Kidney epithelial cell (primary cell): ENCODE results near the gene ENAH. TPM values are rescaled to one million over a fixed set of nuclear protein-coding genes. Genes with fewer than 3 reads are reported as not detected.
A peak's percentile ranks its signal among the peaks of the same experiment; 100 is the strongest.

Source experiments
- DNase-seq: peaks from one replicate; pipeline ENCODE4 v3.0.0-alpha.2; 2010; ENCODE audit warnings: low read depth
- H3K27me3 ChIP-seq: 2 replicates; pipeline ENCODE4 v1.6.0; 2011; ENCODE audit warnings: low read length; ENCODE audit not compliant: control insufficient read depth, insufficient read depth
- H3K36me3 ChIP-seq: 2 replicates; pipeline ENCODE4 v1.5.1; 2011; ENCODE audit warnings: low read length; ENCODE audit not compliant: control insufficient read depth, insufficient read depth
- H3K4me3 ChIP-seq: 2 replicates; pipeline ENCODE4 v1.5.1; 2011; ENCODE audit warnings: low read depth, mild to moderate bottlenecking, control low read depth, low read length
- total RNA-seq: library from RNA; depleted of rRNA; stranded (reverse); fragments of >200 nt; gene quantifications from 2 replicates; pipeline ENCODE4 v1.2.3, GENCODE V29; 2015
- TF ChIP-seq, protein P1 (sequence below): IDR thresholded peaks from 2 replicates; pipeline ENCODE4 v1.5.1; 2011; ENCODE audit warnings: mild to moderate bottlenecking, moderate library complexity, low read length, control low read depth, inconsistent platforms; ENCODE audit not compliant: insufficient read depth, poor library complexity, severe bottlenecking

Gene ENAH
- total RNA-seq, 1 donor from 2014 or later: 95.8 TPM

DNA sequence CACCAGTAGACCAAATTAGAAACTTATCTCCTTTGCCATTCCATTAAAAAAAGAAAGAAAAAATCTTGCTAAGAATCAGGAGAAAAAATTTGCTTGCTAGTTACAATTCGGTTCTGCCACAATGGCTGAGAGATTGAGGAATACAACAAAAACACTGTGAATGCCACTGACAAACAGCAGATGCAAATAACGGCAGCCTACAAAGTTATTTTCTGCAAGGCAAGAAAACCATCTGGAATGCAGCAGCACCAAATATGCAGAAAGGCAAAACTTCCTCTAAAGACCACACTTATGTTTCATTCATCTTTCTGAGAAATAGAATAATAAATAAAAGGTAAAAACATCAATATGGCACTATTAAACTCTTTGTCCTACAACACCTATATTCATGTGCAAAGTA is 75.7 kb downstream of the ENAH start:
- no peak for DNase-seq
- H3K36me3 ChIP-seq: no peaks in the 10 kb centered on the region
- H3K27me3 ChIP-seq: no peaks in the 10 kb centered on the region
- TF ChIP-seq, protein P1, sequence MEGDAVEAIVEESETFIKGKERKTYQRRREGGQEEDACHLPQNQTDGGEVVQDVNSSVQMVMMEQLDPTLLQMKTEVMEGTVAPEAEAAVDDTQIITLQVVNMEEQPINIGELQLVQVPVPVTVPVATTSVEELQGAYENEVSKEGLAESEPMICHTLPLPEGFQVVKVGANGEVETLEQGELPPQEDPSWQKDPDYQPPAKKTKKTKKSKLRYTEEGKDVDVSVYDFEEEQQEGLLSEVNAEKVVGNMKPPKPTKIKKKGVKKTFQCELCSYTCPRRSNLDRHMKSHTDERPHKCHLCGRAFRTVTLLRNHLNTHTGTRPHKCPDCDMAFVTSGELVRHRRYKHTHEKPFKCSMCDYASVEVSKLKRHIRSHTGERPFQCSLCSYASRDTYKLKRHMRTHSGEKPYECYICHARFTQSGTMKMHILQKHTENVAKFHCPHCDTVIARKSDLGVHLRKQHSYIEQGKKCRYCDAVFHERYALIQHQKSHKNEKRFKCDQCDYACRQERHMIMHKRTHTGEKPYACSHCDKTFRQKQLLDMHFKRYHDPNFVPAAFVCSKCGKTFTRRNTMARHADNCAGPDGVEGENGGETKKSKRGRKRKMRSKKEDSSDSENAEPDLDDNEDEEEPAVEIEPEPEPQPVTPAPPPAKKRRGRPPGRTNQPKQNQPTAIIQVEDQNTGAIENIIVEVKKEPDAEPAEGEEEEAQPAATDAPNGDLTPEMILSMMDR: no peak
- no peak overlapping the region for H3K4me3 ChIP-seq

DNA sequence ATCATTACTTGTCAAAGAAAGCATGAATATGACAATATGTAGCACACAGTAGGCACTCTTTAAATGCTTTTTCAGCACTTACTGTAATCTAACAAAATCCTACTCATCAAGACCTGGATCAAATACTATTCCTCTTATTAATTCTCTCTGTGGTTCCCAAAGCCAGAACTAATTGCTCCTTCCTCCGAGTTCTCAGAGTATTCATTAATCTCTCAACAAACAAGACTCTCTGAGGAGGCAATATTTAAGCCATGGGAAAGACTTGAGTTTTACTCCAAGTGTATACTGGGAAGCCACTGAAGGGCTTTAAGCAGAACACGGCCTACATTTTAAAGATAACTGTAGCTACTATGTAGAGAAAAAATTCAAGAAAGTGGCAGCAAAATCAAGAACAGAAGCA is 79.7 kb downstream of the ENAH start:
- DNase-seq: no peak
- H3K36me3 ChIP-seq: no peaks in the 10 kb centered on the region
- TF ChIP-seq, protein P1: no peak
- H3K4me3 ChIP-seq: no peak overlapping the region
- H3K27me3 ChIP-seq: no peaks in the 10 kb centered on the region

DNA sequence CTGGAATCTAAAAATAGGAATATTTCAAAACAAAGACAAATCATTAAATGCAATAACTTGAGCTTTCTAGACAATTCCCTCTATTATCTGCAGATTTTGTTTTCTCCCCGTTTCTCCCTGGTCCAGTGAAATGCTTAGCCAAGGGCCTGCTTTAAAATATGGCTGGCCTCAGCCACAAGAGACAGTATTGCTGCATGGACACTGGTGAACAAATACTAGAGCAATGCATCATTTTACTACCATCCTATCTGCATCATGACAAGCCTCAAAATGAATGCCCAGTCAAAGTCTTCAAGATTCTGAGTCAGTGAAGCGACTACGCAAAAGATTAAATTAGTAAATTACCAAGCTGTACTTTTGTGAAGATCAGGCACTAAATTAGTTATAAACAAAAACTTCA is 80.5 kb downstream of the ENAH start:
- Histone ChIP-seq H3K4me3 (no peak overlapping the region), H3K27me3 (no peaks in the 10 kb centered on the region), H3K36me3 (no peaks in the 10 kb centered on the region)
- no peak for DNase-seq
- TF ChIP-seq, protein P1: peak; percentile 32

DNA sequence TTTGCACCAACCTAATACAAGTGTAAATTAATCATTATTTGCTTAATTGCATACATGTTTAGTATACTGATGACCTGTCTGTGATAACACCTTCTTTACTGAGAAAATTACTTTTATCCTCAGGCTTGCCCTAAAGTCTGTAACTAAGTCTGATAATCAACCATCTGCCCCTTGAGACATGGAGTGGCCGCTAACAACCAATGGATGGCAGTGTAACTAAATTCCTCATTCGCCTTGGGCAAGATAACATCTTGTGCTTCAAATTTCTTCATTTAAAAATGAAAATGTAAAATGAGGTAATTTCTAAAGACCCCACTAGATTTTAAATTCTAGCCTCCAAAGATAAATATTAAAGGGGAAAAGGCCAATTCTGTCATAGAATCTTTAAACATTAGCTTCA is 85.1 kb downstream of the ENAH start:
- TF ChIP-seq, protein P1: peak; percentile 14
- DNase-seq: no peak
- H3K4me3 ChIP-seq: no peak overlapping the region
- H3K27me3 ChIP-seq: no peaks in the 10 kb centered on the region
- no peaks in the 10 kb centered on the region for H3K36me3 ChIP-seq

DNA sequence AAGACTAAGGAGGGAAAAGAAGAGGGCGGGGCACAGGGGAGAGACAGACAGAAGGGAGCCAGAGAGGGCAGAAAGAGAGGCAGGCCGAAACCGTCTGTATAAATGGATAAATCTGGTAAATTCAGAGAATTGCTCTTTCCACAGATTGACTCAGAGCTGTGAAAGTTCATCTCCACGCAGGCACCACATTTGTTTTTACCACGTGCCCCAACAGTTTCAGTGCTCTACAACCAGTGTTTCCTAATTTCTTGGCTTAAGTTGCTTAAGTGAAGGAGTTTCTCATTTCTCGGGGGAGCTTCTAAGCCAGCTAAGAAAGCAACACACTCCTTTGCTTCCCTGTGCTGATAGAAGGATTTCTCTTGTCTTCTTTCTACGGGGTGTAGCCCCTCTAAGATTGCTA is 87.1 kb downstream of the ENAH start:
- H3K4me3 ChIP-seq: no peak overlapping the region
- H3K36me3 ChIP-seq: no peaks in the 10 kb centered on the region
- TF ChIP-seq, protein P1: no peak
- H3K27me3 ChIP-seq: no peaks in the 10 kb centered on the region
- no peak for DNase-seq

DNA sequence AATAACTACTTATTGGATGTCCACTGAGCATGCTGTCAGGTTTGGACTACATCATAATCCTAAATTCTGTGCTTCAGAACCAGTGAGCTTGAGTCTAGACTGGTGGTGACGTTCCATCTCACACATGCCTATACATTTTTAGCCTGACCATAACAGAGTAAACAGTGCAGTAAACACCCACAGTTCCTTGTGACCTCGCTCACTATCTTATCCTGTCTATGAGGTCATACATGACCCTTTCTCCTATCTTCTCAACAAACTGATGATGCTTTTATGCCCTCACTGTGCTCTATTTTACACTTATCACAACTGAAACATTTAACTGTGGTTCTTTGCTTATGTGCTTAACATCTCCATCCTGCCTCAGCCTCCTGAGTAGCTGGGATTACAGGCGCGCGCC is 91.2 kb downstream of the ENAH start:
- Histone ChIP-seq H3K36me3 (no peaks in the 10 kb centered on the region), H3K27me3 (no peaks in the 10 kb centered on the region), H3K4me3 (no peak overlapping the region)
- TF ChIP-seq, protein P1: no peak
- no peak for DNase-seq
